Peyer's patch (tissue), 4 donors: ENCODE data around the gene PMVK. TPM values are rescaled to one million over a fixed set of nuclear protein-coding genes. Genes with fewer than 3 reads are reported as not detected.
A peak's percentile ranks its signal among the peaks of the same experiment; 100 is the strongest.

ENCODE experiments used
- DNase-seq, 3 donors: peaks; one replicate each; pipeline ENCODE4 v3.0.0-alpha.2; 2017 to 2019
- H3K27ac ChIP-seq, 4 donors: fragments of 200-600 bp; sonication (generic); one replicate each; pipeline ENCODE4 v1.5.1; 2016 to 2019
- H3K27me3 ChIP-seq, 2 donors: fragments of 200-600 bp; sonication (generic); one replicate each; pipeline ENCODE4 v1.5.1; 2019
- H3K36me3 ChIP-seq, 3 donors: fragments of 200-600 bp; sonication (generic); one replicate each; pipeline ENCODE4 v1.5.1; 2016 to 2019
- H3K4me1 ChIP-seq, 4 donors: fragments of 200-600 bp; sonication (generic); one replicate each; pipeline ENCODE4 v1.5.1; 2016 to 2019
- H3K4me3 ChIP-seq, 4 donors: fragments of 200-600 bp; sonication (generic); 1 replicate in 3 of 4; 2 replicates in 1 of 4; pipeline ENCODE4 v1.5.1; 2016 to 2019; ENCODE audit warnings: mild to moderate bottlenecking in 1 of 4
- H3K9me3 ChIP-seq, 4 donors: fragments of 200-600 bp; sonication (generic); one replicate each; pipeline ENCODE4 v1.5.1; 2016 to 2019; ENCODE audit warnings: mild to moderate bottlenecking in 1 of 4
- POLR2A ChIP-seq, 2 donors: fragments of 450-650 bp; IDR thresholded peaks; one replicate each; pipeline ENCODE4 v1.5.1; 2017; ENCODE audit warnings: antibody characterized with exemption in 2 of 2, mild to moderate bottlenecking in 2 of 2, moderate library complexity in 2 of 2
- total RNA-seq, 4 donors: library from RNA; depleted of rRNA; stranded (reverse); fragments of >200 nt; gene quantifications; one replicate each; pipeline ENCODE4 v1.1.0, GENCODE V29; 2016
- TF ChIP-seq, protein P1 (sequence below), 6 experiments: fragments of 450-650 bp in 4 of 6; fragments of 200-600 bp in 2 of 6; sonication (generic) in 1 of 6; IDR thresholded peaks; one replicate each; pipeline ENCODE4 v1.5.1; 2017 to 2019; ENCODE audit warnings: antibody characterized with exemption in 6 of 6, mild to moderate bottlenecking in 3 of 6, moderate library complexity in 1 of 6

Gene PMVK
- total RNA-seq, 4 donors from 2014 or later, result 5.0 to 20.1 (median 19.2) TPM

DNA sequence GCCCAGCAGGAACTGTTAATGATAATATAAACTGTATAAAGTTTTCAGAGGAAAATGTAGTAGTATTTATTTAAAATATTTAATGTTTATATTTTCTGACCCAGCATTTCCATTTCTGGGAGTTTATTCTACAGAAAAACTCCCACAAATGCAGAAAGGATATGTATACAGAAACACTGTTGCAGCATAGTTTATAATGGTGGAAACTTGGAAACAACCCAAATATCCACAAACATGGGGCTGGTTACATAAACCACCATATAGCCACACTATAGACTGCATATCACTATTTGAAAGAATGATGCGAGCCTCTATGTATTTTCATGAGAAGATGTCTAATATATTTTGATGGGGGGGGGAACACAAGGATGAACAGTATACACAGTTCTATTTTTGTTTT lies 34.9 kb downstream of the PMVK start:
- DNase-seq, result no peak
- H3K36me3 ChIP-seq, result no peaks in the 10 kb centered on the region
- no peak for TF ChIP-seq POLR2A (IDR thresholded peaks at IDR 0.05)
- TF ChIP-seq, protein P1, sequence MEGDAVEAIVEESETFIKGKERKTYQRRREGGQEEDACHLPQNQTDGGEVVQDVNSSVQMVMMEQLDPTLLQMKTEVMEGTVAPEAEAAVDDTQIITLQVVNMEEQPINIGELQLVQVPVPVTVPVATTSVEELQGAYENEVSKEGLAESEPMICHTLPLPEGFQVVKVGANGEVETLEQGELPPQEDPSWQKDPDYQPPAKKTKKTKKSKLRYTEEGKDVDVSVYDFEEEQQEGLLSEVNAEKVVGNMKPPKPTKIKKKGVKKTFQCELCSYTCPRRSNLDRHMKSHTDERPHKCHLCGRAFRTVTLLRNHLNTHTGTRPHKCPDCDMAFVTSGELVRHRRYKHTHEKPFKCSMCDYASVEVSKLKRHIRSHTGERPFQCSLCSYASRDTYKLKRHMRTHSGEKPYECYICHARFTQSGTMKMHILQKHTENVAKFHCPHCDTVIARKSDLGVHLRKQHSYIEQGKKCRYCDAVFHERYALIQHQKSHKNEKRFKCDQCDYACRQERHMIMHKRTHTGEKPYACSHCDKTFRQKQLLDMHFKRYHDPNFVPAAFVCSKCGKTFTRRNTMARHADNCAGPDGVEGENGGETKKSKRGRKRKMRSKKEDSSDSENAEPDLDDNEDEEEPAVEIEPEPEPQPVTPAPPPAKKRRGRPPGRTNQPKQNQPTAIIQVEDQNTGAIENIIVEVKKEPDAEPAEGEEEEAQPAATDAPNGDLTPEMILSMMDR (IDR thresholded peaks at IDR 0.05), result no peak

DNA sequence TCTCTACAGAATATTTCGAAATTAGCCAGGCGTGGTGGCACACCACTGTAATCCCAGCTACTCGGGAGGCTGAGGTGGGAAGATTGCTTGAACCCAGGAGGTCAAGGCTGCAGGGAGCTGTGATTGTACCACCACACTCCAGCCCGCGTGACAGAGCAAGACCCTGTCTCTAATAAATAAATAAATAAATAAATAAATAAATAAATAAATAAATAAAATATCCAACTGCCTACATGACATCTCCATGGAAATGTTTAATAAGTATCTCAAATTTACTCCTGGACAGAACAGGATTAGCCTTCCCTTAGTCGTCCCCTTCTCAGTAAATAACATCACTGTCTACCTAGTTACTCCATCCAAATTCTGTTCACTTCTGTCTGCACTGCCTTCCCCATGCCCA lies 37.5 kb downstream of the PMVK start:
- TF ChIP-seq POLR2A (IDR thresholded peaks at IDR 0.05), result no peak
- TF ChIP-seq, protein P1 (IDR thresholded peaks at IDR 0.05), result no peak
- H3K4me1 ChIP-seq, result no peaks in the 10 kb centered on the region
- H3K36me3 ChIP-seq, result no peaks in the 10 kb centered on the region
- H3K9me3 ChIP-seq, result no peaks in the 10 kb centered on the region
- H3K27me3 ChIP-seq, result no peaks in the 10 kb centered on the region
- DNase-seq, result no peak
- H3K4me3 ChIP-seq, result no peak overlapping the region
- H3K27ac ChIP-seq, result no peak overlapping the region

More for the DNA sequence above, 34.9 kb downstream of the PMVK start:
- Histone ChIP-seq H3K27ac (no peak overlapping the region), H3K27me3 (no peaks in the 10 kb centered on the region), H3K9me3 (no peaks in the 10 kb centered on the region), H3K4me1 (no peaks in the 10 kb centered on the region), H3K4me3 (no peak overlapping the region)

DNA sequence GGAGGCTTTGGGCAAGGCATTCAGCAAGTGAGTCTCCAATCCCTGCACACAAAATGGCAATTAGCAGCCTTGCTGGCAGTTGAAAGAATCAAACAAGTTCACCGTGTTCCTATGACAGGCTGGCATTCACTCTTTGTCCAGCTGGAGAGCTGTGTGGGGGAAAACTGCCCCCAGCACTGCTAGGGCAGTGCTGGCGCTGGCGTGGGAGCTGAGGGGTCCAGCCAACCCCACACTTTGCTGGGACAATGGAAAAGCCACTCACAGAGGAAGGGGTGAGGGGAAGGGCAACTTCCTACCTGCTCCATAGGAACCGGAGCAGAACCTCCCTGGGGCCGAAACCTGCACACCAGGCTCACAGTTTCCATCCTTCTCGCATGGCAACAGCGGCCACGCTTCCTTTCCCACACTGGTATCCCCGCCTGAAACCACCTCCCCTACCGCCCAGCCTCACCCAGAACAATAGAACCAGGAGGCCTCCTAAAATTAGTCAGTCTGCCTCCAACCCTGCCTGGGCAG lies 39.7 kb downstream of the PMVK start:
- Histone ChIP-seq H3K36me3 (no peaks in the 10 kb centered on the region), H3K4me3 (no peak overlapping the region), H3K9me3 (no peaks in the 10 kb centered on the region), H3K4me1 (no peaks in the 10 kb centered on the region), H3K27ac (no peak overlapping the region), H3K27me3 (no peaks in the 10 kb centered on the region)
- peak in 1 of 3 donors; percentile 42 for DNase-seq
- TF ChIP-seq POLR2A (IDR thresholded peaks at IDR 0.05), result no peak

DNA sequence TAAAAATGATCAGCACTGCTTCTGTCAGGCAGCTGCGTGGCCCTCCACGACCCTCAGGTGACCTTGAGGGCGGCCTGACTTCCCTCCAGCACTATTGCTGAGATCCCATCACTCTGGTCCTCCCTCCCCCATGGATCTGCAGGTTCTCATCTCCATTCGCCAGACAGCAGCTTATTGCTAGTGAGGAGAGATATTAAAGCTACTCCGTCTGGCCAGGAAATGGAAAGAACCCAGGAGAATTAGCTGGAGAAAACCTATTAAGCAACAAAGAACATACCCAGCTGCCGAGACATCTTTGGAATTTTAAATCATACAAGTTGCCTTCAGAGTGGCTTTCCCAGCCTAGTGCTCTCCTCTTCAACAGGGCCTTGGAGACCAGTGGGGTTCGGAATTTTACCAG lies 40.7 kb downstream of the PMVK start:
- TF ChIP-seq, protein P1 (IDR thresholded peaks at IDR 0.05), result no peak
- TF ChIP-seq POLR2A (IDR thresholded peaks at IDR 0.05), result no peak
- no peaks in the 10 kb centered on the region for H3K36me3 ChIP-seq
- H3K27me3 ChIP-seq, result no peaks in the 10 kb centered on the region
- no peak overlapping the region for H3K4me3 ChIP-seq
- H3K27ac ChIP-seq, result no peak overlapping the region
- no peaks in the 10 kb centered on the region for H3K4me1 ChIP-seq
- no peak for DNase-seq
- no peaks in the 10 kb centered on the region for H3K9me3 ChIP-seq

- no peak for DNase-seq
- no peak overlapping the region for H3K4me3 ChIP-seq
- no peak for TF ChIP-seq POLR2A (IDR thresholded peaks at IDR 0.05)
- TF ChIP-seq, protein P1 (IDR thresholded peaks at IDR 0.05), result no peak
- H3K36me3 ChIP-seq, result no peaks in the 10 kb centered on the region
- no peak overlapping the region for H3K27ac ChIP-seq
- H3K4me1 ChIP-seq, result no peaks in the 10 kb centered on the region
- no peaks in the 10 kb centered on the region for H3K27me3 ChIP-seq
- no peaks in the 10 kb centered on the region for H3K9me3 ChIP-seq
Measured at GRCh38 chr1:154891452-154891851, 45.1 kb downstream of the PMVK start.

- H3K4me1 ChIP-seq, result no peaks in the 10 kb centered on the region
- no peak overlapping the region for H3K27ac ChIP-seq
- H3K36me3 ChIP-seq, result no peaks in the 10 kb centered on the region
- H3K27me3 ChIP-seq, result no peaks in the 10 kb centered on the region
- peak in 1 of 3 donors; percentile 21 for DNase-seq
- no peak overlapping the region for H3K4me3 ChIP-seq
- TF ChIP-seq, protein P1 (IDR thresholded peaks at IDR 0.05), result no peak
- no peak for TF ChIP-seq POLR2A (IDR thresholded peaks at IDR 0.05)
- no peaks in the 10 kb centered on the region for H3K9me3 ChIP-seq
Measured at GRCh38 chr1:154888757-154889156, 47.8 kb downstream of the PMVK start.
